ENCODE results near the gene PLPP7.
"Not testable (repeated sequence)": the region's sequence is repeated elsewhere in the genome, so short reads cannot be mapped to it uniquely, and the experiment has no call there.

The PLPP7 gene

GRCh38 chr9:131266266-131267229, 23.0 kb upstream of the PLPP7 start:
- no peak for DNase-seq (ENCODE audit: low read depth in 3 of 3)

- peak in 1 of 3 experiments; percentile 28 for DNase-seq (ENCODE audit: low read depth in 3 of 3)
Measured at GRCh38 chr9:131270171-131271015, 19.1 kb upstream of the PLPP7 start.

GRCh38 chr9:131271016-131271273, 18.6 kb upstream of the PLPP7 start:
- not testable (repeated sequence) for DNase-seq (ENCODE audit: low read depth in 3 of 3)

GRCh38 chr9:131271506-131271931, 18.0 kb upstream of the PLPP7 start:
- no peak for DNase-seq (ENCODE audit: low read depth in 3 of 3)

GRCh38 chr9:131272212-131272611, 17.3 kb upstream of the PLPP7 start:
- no peak for DNase-seq (ENCODE audit: low read depth in 3 of 3)

GRCh38 chr9:131273146-131273855, 16.2 kb upstream of the PLPP7 start:
- DNase-seq (ENCODE audit: low read depth in 3 of 3): no peak

GRCh38 chr9:131273856-131274673, 15.5 kb upstream of the PLPP7 start:
- DNase-seq (ENCODE audit: low read depth in 3 of 3): no peak

- DNase-seq (ENCODE audit: low read depth in 3 of 3): no peak
Measured at GRCh38 chr9:131274674-131275331, 14.7 kb upstream of the PLPP7 start.

GRCh38 chr9:131275332-131276093, 14.0 kb upstream of the PLPP7 start:
- peak in 1 of 3 experiments; percentile 31 for DNase-seq (ENCODE audit: low read depth in 3 of 3)

- DNase-seq (ENCODE audit: low read depth in 3 of 3): peak in 1 of 3 experiments; percentile 30
Measured at GRCh38 chr9:131276094-131276888, 13.2 kb upstream of the PLPP7 start, which contains the start of gene FAM78A. TSS of gene FAM78A (minus strand) at chr9:131276510. CDS start at chr9:131276179, 331 bp downstream.

GRCh38 chr9:131276891-131277286, 12.6 kb upstream of the PLPP7 start:
- DNase-seq (ENCODE audit: low read depth in 3 of 3): no peak

- DNase-seq (ENCODE audit: low read depth in 3 of 3): no peak
Measured at GRCh38 chr9:131277287-131277909, 12.1 kb upstream of the PLPP7 start.

- DNase-seq (ENCODE audit: low read depth in 3 of 3): peak in 2 of 3 experiments; percentile 46 to 50
Measured at GRCh38 chr9:131277910-131278701, 11.4 kb upstream of the PLPP7 start.

- no peak for DNase-seq (ENCODE audit: low read depth in 3 of 3)
Measured at GRCh38 chr9:131278702-131279111, 10.8 kb upstream of the PLPP7 start.

- no peak for DNase-seq (ENCODE audit: low read depth in 3 of 3)
Measured at GRCh38 chr9:131279196-131279862, 10.2 kb upstream of the PLPP7 start.

GRCh38 chr9:131279863-131280570, 9.5 kb upstream of the PLPP7 start:
- DNase-seq (ENCODE audit: low read depth in 3 of 3): no peak
